NAMALWA (cell line): ENCODE data around the gene GIMAP5.
A peak's percentile ranks its signal among the peaks of the same experiment; 100 is the strongest.
"Not testable (repeated sequence)": the region's sequence is repeated elsewhere in the genome, so short reads cannot be mapped to it uniquely, and the experiment has no call there.

ENCODE experiments used
- DNase-seq: peaks from one replicate; pipeline ENCODE4 v3.0.0-alpha.2; 2015; ENCODE audit warnings: low spot score

GIMAP5 gene

GRCh38 chr7:150774131-150774530 is 36.9 kb downstream of the GIMAP5 start:
- DNase-seq = not testable (repeated sequence)

- DNase-seq = no peak
Measured at GRCh38 chr7:150778014-150778737, 41.0 kb downstream of the GIMAP5 start.

GRCh38 chr7:150778738-150779301 is 41.6 kb downstream of the GIMAP5 start:
- DNase-seq = peak; percentile 81

- no peak for DNase-seq
Measured at GRCh38 chr7:150780292-150780691, 43.1 kb downstream of the GIMAP5 start.

- DNase-seq = no peak
Measured at GRCh38 chr7:150781103-150781502, 43.9 kb downstream of the GIMAP5 start.

GRCh38 chr7:150781961-150782360 is 44.7 kb downstream of the GIMAP5 start:
- DNase-seq = no peak

- no peak for DNase-seq
Measured at GRCh38 chr7:150784120-150784736, 47.0 kb downstream of the GIMAP5 start.

GRCh38 chr7:150784954-150785353 is 47.7 kb downstream of the GIMAP5 start:
- DNase-seq = no peak

GRCh38 chr7:150787321-150788281 is 50.4 kb downstream of the GIMAP5 start:
- peak; percentile 71 for DNase-seq

GRCh38 chr7:150788474-150789269 is 51.5 kb downstream of the GIMAP5 start:
- no peak for DNase-seq

GRCh38 chr7:150790416-150791075 is 53.3 kb downstream of the GIMAP5 start:
- no peak for DNase-seq

- DNase-seq = no peak
Measured at GRCh38 chr7:150791304-150791703, 54.1 kb downstream of the GIMAP5 start.

GRCh38 chr7:150791746-150792452 is 54.7 kb downstream of the GIMAP5 start:
- DNase-seq = no peak
